CD4-positive, alpha-beta T cell (primary cell): ENCODE data around the gene IL31RA. TPM values are rescaled to one million over a fixed set of nuclear protein-coding genes. Genes with fewer than 3 reads are reported as not detected.

ENCODE experiments used
- ATAC-seq: fragments of 200-7000 bp; cut with Tn5 transposase; one replicate; pipeline ENCODE4 v1.10.0; 2022; ENCODE audit warnings: mild to moderate bottlenecking; ENCODE audit not compliant: poor library complexity
- CTCF ChIA-PET: fragments of 350-600 bp; sonication (Branson Sonifier 250); formaldehyde crosslinking; loops from one replicate; lab custom pipeline; 2021; ENCODE audit warnings: antibody characterized with exemption, inconsistent platforms; lab: Charles Lee
- POLR2A ChIA-PET: fragments of 350-600 bp; sonication (Branson Sonifier 250); formaldehyde crosslinking; loops from one replicate; lab custom pipeline; 2021; ENCODE audit warnings: antibody characterized with exemption, inconsistent platforms; lab: Charles Lee
- DNase-seq, 14 experiments: peaks; one replicate each; pipeline ENCODE4 v3.0.0-alpha.2; 2013 to 2020; ENCODE audit warnings: mixed read lengths in 2 of 14
- H3K27ac ChIP-seq, 2 donors: one replicate each; pipeline versions ENCODE4 v1.5.1 to v1.7.0; 2013; ENCODE audit warnings: low read length in 2 of 2, low read depth in 1 of 2, mild to moderate bottlenecking in 1 of 2
- H3K27me3 ChIP-seq, 2 experiments: 1 replicate in 1 of 2; 2 replicates in 1 of 2; pipeline versions ENCODE4 v1.6.1 to v1.7.0; 2013; ENCODE audit warnings: low read length in 2 of 2, control low read depth in 1 of 2, mild to moderate bottlenecking in 1 of 2, moderate library complexity in 1 of 2; ENCODE audit not compliant: insufficient read depth in 2 of 2, control insufficient read depth in 1 of 2
- H3K36me3 ChIP-seq: one replicate; pipeline ENCODE4 v1.6.1; 2013; ENCODE audit warnings: low read length, control low read depth; ENCODE audit not compliant: insufficient read depth
- H3K4me1 ChIP-seq: one replicate; pipeline ENCODE4 v1.6.1; 2013; ENCODE audit warnings: low read length, control low read depth; ENCODE audit not compliant: insufficient read depth
- H3K4me3 ChIP-seq: one replicate; pipeline ENCODE4 v1.5.1; 2013; ENCODE audit warnings: mild to moderate bottlenecking, low read length, moderate library complexity
- H3K9me3 ChIP-seq, 2 experiments: 1 replicate in 1 of 2; 2 replicates in 1 of 2; pipeline versions ENCODE4 v1.6.1 to v1.7.0; 2013; ENCODE audit warnings: low read length in 2 of 2, mild to moderate bottlenecking in 2 of 2, control low read depth in 1 of 2, moderate library complexity in 1 of 2; ENCODE audit not compliant: control insufficient read depth in 1 of 2, insufficient read depth in 1 of 2
- H3K27ac Mint-ChIP-seq: one replicate; pipeline ENCODE4 v1.8.0; 2020; ENCODE audit warnings: mixed read lengths
- H3K27me3 Mint-ChIP-seq: one replicate; pipeline ENCODE4 v1.8.0; 2021; ENCODE audit warnings: mixed read lengths
- H3K36me3 Mint-ChIP-seq: one replicate; pipeline ENCODE4 v1.8.0; 2021; ENCODE audit warnings: low read depth, mixed read lengths
- H3K4me1 Mint-ChIP-seq: one replicate; pipeline ENCODE4 v1.8.0; 2021; ENCODE audit warnings: low read depth, mixed read lengths
- H3K4me3 Mint-ChIP-seq: one replicate; pipeline ENCODE4 v1.8.0; 2020; ENCODE audit warnings: mild to moderate bottlenecking, mixed read lengths
- H3K9me3 Mint-ChIP-seq: one replicate; pipeline ENCODE4 v1.8.0; 2020; ENCODE audit warnings: mixed read lengths
- intact Hi-C, 2 experiments: fragments of 100-400 bp; cut with DNase I in 1 of 2; cut with micrococcal nuclease in 1 of 2; formaldehyde crosslinking; loops; one replicate each; pipeline versions ENCODE4 v1.15.1 to v1.9.0; 2023 to 2025; cut with DNase I, micrococcal nuclease
- total RNA-seq, 174 experiments: library from RNA in 2 of 174; stranded (reverse) in 2 of 174; gene quantifications; one replicate each; pipeline ENCODE4 v1.2.3 and lab custom pipeline; 2021 to 2026
- TF ChIP-seq, protein P1 (sequence below): fragments of 200-600 bp; IDR thresholded peaks from one replicate; pipeline ENCODE4 v1.8.0; 2022; ENCODE audit warnings: antibody characterized with exemption, mild to moderate bottlenecking

The IL31RA gene
- total RNA-seq, 2 experiments from 2014 or later = not detected

DNA sequence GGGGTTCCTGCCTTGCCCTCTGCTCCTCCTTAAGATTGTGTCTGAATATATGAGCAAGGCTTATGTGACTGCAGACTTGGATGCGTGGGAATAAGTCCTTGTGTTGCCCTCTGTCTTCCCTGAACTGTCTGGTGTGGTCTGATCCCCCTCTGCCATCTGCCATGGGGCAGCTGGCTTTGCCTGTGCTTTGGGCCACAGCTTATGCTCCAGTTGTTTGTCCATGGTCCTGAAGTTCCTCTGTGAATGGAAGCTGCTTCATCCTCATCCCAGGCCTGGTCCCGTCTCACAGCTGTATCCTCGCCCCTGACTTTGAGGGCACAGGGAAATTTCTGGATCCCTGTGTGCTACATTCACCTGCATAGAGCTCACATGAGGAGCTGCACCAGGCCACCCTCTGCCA, 14.7 kb downstream of the IL31RA start:
- H3K4me3 Mint-ChIP-seq = no peak overlapping the region
- no peak overlapping the region for H3K27ac Mint-ChIP-seq
- no peaks in the 10 kb centered on the region for H3K27me3 Mint-ChIP-seq
- H3K9me3 Mint-ChIP-seq = no peaks in the 10 kb centered on the region
- POLR2A ChIA-PET = no interaction called here
- no peaks in the 10 kb centered on the region for H3K27me3 ChIP-seq
- TF ChIP-seq, protein P1, sequence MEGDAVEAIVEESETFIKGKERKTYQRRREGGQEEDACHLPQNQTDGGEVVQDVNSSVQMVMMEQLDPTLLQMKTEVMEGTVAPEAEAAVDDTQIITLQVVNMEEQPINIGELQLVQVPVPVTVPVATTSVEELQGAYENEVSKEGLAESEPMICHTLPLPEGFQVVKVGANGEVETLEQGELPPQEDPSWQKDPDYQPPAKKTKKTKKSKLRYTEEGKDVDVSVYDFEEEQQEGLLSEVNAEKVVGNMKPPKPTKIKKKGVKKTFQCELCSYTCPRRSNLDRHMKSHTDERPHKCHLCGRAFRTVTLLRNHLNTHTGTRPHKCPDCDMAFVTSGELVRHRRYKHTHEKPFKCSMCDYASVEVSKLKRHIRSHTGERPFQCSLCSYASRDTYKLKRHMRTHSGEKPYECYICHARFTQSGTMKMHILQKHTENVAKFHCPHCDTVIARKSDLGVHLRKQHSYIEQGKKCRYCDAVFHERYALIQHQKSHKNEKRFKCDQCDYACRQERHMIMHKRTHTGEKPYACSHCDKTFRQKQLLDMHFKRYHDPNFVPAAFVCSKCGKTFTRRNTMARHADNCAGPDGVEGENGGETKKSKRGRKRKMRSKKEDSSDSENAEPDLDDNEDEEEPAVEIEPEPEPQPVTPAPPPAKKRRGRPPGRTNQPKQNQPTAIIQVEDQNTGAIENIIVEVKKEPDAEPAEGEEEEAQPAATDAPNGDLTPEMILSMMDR = no peak
- no peaks in the 10 kb centered on the region for H3K9me3 ChIP-seq
- no peak overlapping the region for H3K4me3 ChIP-seq
- intact Hi-C loops = no loop called here
- no peaks in the 10 kb centered on the region for H3K4me1 ChIP-seq
- no peak overlapping the region for H3K27ac ChIP-seq
- CTCF ChIA-PET = no interaction called here
- no peak for ATAC-seq
- H3K4me1 Mint-ChIP-seq = no peaks in the 10 kb centered on the region
- H3K36me3 ChIP-seq = no peaks in the 10 kb centered on the region
- no peak for DNase-seq
- H3K36me3 Mint-ChIP-seq = no peaks in the 10 kb centered on the region

DNA sequence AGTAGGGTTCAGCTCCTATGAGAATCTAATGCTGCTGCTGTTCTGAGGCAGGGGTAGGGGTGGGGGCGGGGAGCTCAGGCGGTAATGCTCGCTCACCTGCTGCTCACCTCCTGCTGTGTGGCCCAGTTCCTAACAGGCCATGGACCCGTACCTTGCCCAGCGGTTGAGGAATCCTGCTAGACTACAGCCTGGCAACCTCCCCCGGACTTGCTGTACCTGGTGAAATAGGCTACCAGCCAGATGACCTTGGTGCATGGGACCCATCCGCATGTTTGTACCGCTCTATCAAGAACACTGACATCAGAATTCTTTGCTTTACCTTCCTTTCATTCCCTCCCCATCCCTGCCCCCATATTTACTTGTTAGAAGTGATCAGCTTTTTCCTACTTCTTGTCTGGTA, 15.3 kb downstream of the IL31RA start:
- H3K27ac ChIP-seq = no peak overlapping the region
- no peaks in the 10 kb centered on the region for H3K9me3 Mint-ChIP-seq
- H3K4me1 Mint-ChIP-seq = no peaks in the 10 kb centered on the region
- intact Hi-C loops = no loop called here
- ChIA-PET POLR2A (no interaction called here), CTCF (no interaction called here)
- H3K36me3 Mint-ChIP-seq = no peaks in the 10 kb centered on the region
- no peak overlapping the region for H3K4me3 Mint-ChIP-seq
- no peak overlapping the region for H3K27ac Mint-ChIP-seq
- DNase-seq = no peak
- no peaks in the 10 kb centered on the region for H3K4me1 ChIP-seq
- TF ChIP-seq, protein P1 = no peak
- no peak for ATAC-seq
- no peaks in the 10 kb centered on the region for H3K27me3 ChIP-seq
- H3K27me3 Mint-ChIP-seq = no peaks in the 10 kb centered on the region
- no peak overlapping the region for H3K4me3 ChIP-seq
- H3K9me3 ChIP-seq = no peaks in the 10 kb centered on the region
- no peaks in the 10 kb centered on the region for H3K36me3 ChIP-seq

DNA sequence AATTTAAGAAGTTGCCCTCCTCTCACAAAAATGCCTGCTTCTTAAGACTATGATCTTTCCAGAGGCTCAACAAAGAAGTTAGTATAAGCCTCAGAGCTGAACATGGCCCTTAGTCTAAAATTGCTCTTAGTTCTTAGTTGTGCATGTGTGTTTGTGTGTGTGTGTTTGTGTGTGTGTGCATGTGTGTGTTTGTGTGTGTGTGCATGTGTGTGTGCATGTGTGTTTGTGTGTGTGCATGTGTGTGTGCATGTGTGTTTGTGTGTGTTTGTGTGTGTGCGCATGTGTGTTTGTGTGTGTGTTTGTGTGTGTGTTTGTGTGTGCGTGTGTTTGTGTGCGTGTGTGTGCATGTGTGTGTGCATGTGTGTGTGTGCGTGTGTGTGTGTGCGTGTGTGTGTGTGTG, 15.8 kb downstream of the IL31RA start:
- no peaks in the 10 kb centered on the region for H3K9me3 Mint-ChIP-seq
- no peak overlapping the region for H3K4me3 Mint-ChIP-seq
- intact Hi-C loops = no loop called here
- Histone ChIP-seq H3K9me3 (no peaks in the 10 kb centered on the region), H3K4me1 (no peaks in the 10 kb centered on the region), H3K27me3 (no peaks in the 10 kb centered on the region), H3K27ac (no peak overlapping the region), H3K4me3 (no peak overlapping the region), H3K36me3 (no peaks in the 10 kb centered on the region)
- ATAC-seq (no peak), DNase-seq (no peak)
- POLR2A ChIA-PET = no interaction called here
- no peaks in the 10 kb centered on the region for H3K4me1 Mint-ChIP-seq
- CTCF ChIA-PET = no interaction called here
- no peaks in the 10 kb centered on the region for H3K36me3 Mint-ChIP-seq
- H3K27ac Mint-ChIP-seq = no peak overlapping the region
- H3K27me3 Mint-ChIP-seq = no peaks in the 10 kb centered on the region
- TF ChIP-seq, protein P1 = no peak
